ENCODE results near the gene AQP9. TPM values are rescaled to one million over a fixed set of nuclear protein-coding genes. Genes with fewer than 3 reads are reported as not detected.

AQP9 gene
- total RNA-seq, 1 donor from 2014 or later, result not detected

GRCh38 chr15:58145606-58146005 is 7.4 kb downstream of the AQP9 start:
- DNase-seq (ENCODE audit: low spot score), result no peak
- peaks cover 15% of the 10 kb centered on the region for H3K4me1 Mint-ChIP-seq (ENCODE audit: unreplicated experiment)
- H3K27me3 Mint-ChIP-seq (ENCODE audit: unreplicated experiment), result no peaks in the 10 kb centered on the region
- no peaks in the 10 kb centered on the region for H3K9me3 Mint-ChIP-seq (ENCODE audit: unreplicated experiment)
- H3K4me3 Mint-ChIP-seq (ENCODE audit: unreplicated experiment), result no peak overlapping the region
- TF ChIP-seq CTCF (IDR thresholded peaks at IDR 0.05; ENCODE audit: unreplicated experiment), result no peak
- no peaks in the 10 kb centered on the region for H3K36me3 Mint-ChIP-seq (ENCODE audit: low read depth, unreplicated experiment)
- no peak overlapping the region for H3K27ac Mint-ChIP-seq (ENCODE audit: unreplicated experiment)

GRCh38 chr15:58146211-58146610 is 8.0 kb downstream of the AQP9 start:
- no peak overlapping the region for H3K27ac Mint-ChIP-seq (ENCODE audit: unreplicated experiment)
- H3K36me3 Mint-ChIP-seq (ENCODE audit: low read depth, unreplicated experiment), result no peaks in the 10 kb centered on the region
- TF ChIP-seq CTCF (IDR thresholded peaks at IDR 0.05; ENCODE audit: unreplicated experiment), result no peak
- H3K27me3 Mint-ChIP-seq (ENCODE audit: unreplicated experiment), result no peaks in the 10 kb centered on the region
- H3K4me1 Mint-ChIP-seq (ENCODE audit: unreplicated experiment), result peaks cover 11% of the 10 kb centered on the region
- no peak for DNase-seq (ENCODE audit: low spot score)
- H3K9me3 Mint-ChIP-seq (ENCODE audit: unreplicated experiment), result no peaks in the 10 kb centered on the region
- no peak overlapping the region for H3K4me3 Mint-ChIP-seq (ENCODE audit: unreplicated experiment)

- H3K27me3 Mint-ChIP-seq (ENCODE audit: unreplicated experiment), result no peaks in the 10 kb centered on the region
- no peak overlapping the region for H3K27ac Mint-ChIP-seq (ENCODE audit: unreplicated experiment)
- H3K36me3 Mint-ChIP-seq (ENCODE audit: low read depth, unreplicated experiment), result no peaks in the 10 kb centered on the region
- no peak overlapping the region for H3K4me3 Mint-ChIP-seq (ENCODE audit: unreplicated experiment)
- no peak for TF ChIP-seq CTCF (IDR thresholded peaks at IDR 0.05; ENCODE audit: unreplicated experiment)
- no peak for DNase-seq (ENCODE audit: low spot score)
- H3K4me1 Mint-ChIP-seq (ENCODE audit: unreplicated experiment), result peaks cover 6% of the 10 kb centered on the region
- H3K9me3 Mint-ChIP-seq (ENCODE audit: unreplicated experiment), result no peaks in the 10 kb centered on the region
Observed at GRCh38 chr15:58146749-58147148, 8.6 kb downstream of the AQP9 start.

GRCh38 chr15:58147171-58147611 is 9.0 kb downstream of the AQP9 start:
- DNase-seq (ENCODE audit: low spot score), result no peak

GRCh38 chr15:58148120-58148519 is 9.9 kb downstream of the AQP9 start:
- no peaks in the 10 kb centered on the region for H3K27me3 Mint-ChIP-seq (ENCODE audit: unreplicated experiment)

More at GRCh38 chr15:58147171-58147611, 9.0 kb downstream of the AQP9 start:
- Mint-ChIP-seq H3K27me3 (ENCODE audit: unreplicated experiment) (no peaks in the 10 kb centered on the region), H3K36me3 (ENCODE audit: low read depth, unreplicated experiment) (no peaks in the 10 kb centered on the region), H3K4me1 (ENCODE audit: unreplicated experiment) (peaks cover 2% of the 10 kb centered on the region), H3K4me3 (ENCODE audit: unreplicated experiment) (no peak overlapping the region), H3K27ac (ENCODE audit: unreplicated experiment) (no peak overlapping the region), H3K9me3 (ENCODE audit: unreplicated experiment) (no peaks in the 10 kb centered on the region)
- no peak for TF ChIP-seq CTCF (IDR thresholded peaks at IDR 0.05; ENCODE audit: unreplicated experiment)

More at GRCh38 chr15:58148120-58148519, 9.9 kb downstream of the AQP9 start:
- DNase-seq (ENCODE audit: low spot score), result no peak
- H3K4me3 Mint-ChIP-seq (ENCODE audit: unreplicated experiment), result no peak overlapping the region
- no peaks in the 10 kb centered on the region for H3K4me1 Mint-ChIP-seq (ENCODE audit: unreplicated experiment)
- H3K27ac Mint-ChIP-seq (ENCODE audit: unreplicated experiment), result no peak overlapping the region
- no peak for TF ChIP-seq CTCF (IDR thresholded peaks at IDR 0.05; ENCODE audit: unreplicated experiment)
- no peaks in the 10 kb centered on the region for H3K36me3 Mint-ChIP-seq (ENCODE audit: low read depth, unreplicated experiment)
- H3K9me3 Mint-ChIP-seq (ENCODE audit: unreplicated experiment), result no peaks in the 10 kb centered on the region

Measured in endothelial cell (in vitro differentiated cells).